ENCODE data around the gene FAT1. TPM values are rescaled to one million over a fixed set of nuclear protein-coding genes. Genes with fewer than 3 reads are reported as not detected.

The FAT1 gene
- total RNA-seq, 1 donor from 2014 or later = 106 TPM

GRCh38 chr4:186644311-186644638 lies 79.4 kb downstream of the FAT1 start:
- peaks cover 7% of the 10 kb centered on the region for H3K36me3 ChIP-seq
- no peak for TF ChIP-seq CTCF (IDR thresholded peaks at IDR 0.05)
- intact Hi-C loops (cut with DNase I) = no loop called here
- no peaks in the 10 kb centered on the region for H3K27me3 ChIP-seq (ENCODE audit: low read depth)
- H3K27ac ChIP-seq = no peak overlapping the region
- no peaks in the 10 kb centered on the region for H3K9me3 ChIP-seq
- no peak for ATAC-seq
- no peaks in the 10 kb centered on the region for H3K4me1 ChIP-seq
- DNase-seq = no peak
- H3K4me3 ChIP-seq = no peak overlapping the region

- Histone ChIP-seq H3K27me3 (ENCODE audit: low read depth) (no peaks in the 10 kb centered on the region), H3K27ac (no peak overlapping the region), H3K36me3 (peaks cover 12% of the 10 kb centered on the region), H3K4me3 (no peak overlapping the region), H3K9me3 (no peaks in the 10 kb centered on the region), H3K4me1 (no peaks in the 10 kb centered on the region)
- intact Hi-C loops (cut with DNase I) = no loop called here
- DNase-seq = no peak
- ATAC-seq = no peak
- no peak for TF ChIP-seq CTCF (IDR thresholded peaks at IDR 0.05)
Observed at GRCh38 chr4:186643501-186644310, 80.0 kb downstream of the FAT1 start.

GRCh38 chr4:186642998-186643397 lies 80.7 kb downstream of the FAT1 start:
- no peaks in the 10 kb centered on the region for H3K4me1 ChIP-seq
- no peak overlapping the region for H3K4me3 ChIP-seq
- no peak overlapping the region for H3K27ac ChIP-seq
- TF ChIP-seq CTCF (IDR thresholded peaks at IDR 0.05) = no peak
- H3K36me3 ChIP-seq = peaks cover 15% of the 10 kb centered on the region
- DNase-seq = no peak
- H3K27me3 ChIP-seq (ENCODE audit: low read depth) = no peaks in the 10 kb centered on the region
- no peaks in the 10 kb centered on the region for H3K9me3 ChIP-seq
- ATAC-seq = no peak
- intact Hi-C loops (cut with DNase I) = no loop called here

GRCh38 chr4:186642530-186642929 lies 81.1 kb downstream of the FAT1 start:
- Histone ChIP-seq H3K9me3 (no peaks in the 10 kb centered on the region), H3K27ac (no peak overlapping the region)
- DNase-seq = no peak

GRCh38 chr4:186634591-186635128 lies 89.0 kb downstream of the FAT1 start:
- no peak for ATAC-seq
- DNase-seq = no peak
- Histone ChIP-seq H3K4me3 (no peak overlapping the region), H3K4me1 (no peaks in the 10 kb centered on the region), H3K9me3 (no peaks in the 10 kb centered on the region), H3K27me3 (ENCODE audit: low read depth) (no peaks in the 10 kb centered on the region), H3K36me3 (peaks cover 66% of the 10 kb centered on the region), H3K27ac (no peak overlapping the region)
- intact Hi-C loops (cut with DNase I) = no loop called here
- TF ChIP-seq CTCF (IDR thresholded peaks at IDR 0.05) = no peak

More at GRCh38 chr4:186642530-186642929, 81.1 kb downstream of the FAT1 start:
- no peak for ATAC-seq
- Histone ChIP-seq H3K27me3 (ENCODE audit: low read depth) (no peaks in the 10 kb centered on the region), H3K4me1 (no peaks in the 10 kb centered on the region), H3K36me3 (peaks cover 15% of the 10 kb centered on the region), H3K4me3 (no peak overlapping the region)
- intact Hi-C loops (cut with DNase I) = no loop called here
- TF ChIP-seq CTCF (IDR thresholded peaks at IDR 0.05) = no peak

All from lower lobe of right lung (tissue), 2 donors.